ENCODE data around the gene KCTD19.

Gene KCTD19

DNA sequence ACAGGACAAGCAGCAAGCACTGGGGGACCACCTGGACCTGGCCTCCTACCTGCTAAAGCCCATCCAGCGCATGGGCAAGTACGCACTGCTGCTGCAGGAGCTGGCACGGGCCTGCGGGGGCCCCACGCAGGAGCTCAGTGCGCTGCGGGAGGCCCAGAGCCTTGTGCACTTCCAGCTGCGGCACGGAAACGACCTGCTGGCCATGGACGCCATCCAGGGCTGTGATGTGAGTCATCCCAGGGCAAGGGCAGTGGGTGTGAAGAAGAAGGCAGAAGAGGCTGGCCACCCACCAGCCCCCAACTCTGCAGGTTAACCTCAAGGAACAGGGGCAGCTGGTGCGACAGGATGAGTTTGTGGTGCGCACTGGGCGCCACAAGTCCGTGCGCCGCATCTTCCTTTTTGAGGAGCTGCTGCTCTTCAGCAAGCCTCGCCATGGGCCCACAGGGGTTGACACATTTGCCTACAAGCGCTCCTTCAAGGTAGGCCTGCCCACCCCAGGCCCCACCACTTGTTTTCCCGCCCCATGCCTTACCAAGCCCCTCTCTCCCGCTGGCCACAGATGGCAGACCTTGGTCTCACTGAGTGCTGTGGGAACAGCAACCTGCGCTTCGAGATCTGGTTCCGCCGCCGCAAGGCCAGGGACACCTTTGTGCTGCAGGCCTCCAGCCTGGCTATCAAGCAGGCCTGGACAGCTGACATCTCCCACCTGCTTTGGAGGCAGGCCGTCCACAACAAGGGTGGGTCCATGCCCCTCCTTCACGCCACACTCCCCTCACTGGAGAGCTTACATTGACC, 39.9 kb downstream of the KCTD19 start:
- TF ChIP-seq, protein P1, sequence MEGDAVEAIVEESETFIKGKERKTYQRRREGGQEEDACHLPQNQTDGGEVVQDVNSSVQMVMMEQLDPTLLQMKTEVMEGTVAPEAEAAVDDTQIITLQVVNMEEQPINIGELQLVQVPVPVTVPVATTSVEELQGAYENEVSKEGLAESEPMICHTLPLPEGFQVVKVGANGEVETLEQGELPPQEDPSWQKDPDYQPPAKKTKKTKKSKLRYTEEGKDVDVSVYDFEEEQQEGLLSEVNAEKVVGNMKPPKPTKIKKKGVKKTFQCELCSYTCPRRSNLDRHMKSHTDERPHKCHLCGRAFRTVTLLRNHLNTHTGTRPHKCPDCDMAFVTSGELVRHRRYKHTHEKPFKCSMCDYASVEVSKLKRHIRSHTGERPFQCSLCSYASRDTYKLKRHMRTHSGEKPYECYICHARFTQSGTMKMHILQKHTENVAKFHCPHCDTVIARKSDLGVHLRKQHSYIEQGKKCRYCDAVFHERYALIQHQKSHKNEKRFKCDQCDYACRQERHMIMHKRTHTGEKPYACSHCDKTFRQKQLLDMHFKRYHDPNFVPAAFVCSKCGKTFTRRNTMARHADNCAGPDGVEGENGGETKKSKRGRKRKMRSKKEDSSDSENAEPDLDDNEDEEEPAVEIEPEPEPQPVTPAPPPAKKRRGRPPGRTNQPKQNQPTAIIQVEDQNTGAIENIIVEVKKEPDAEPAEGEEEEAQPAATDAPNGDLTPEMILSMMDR (conservative IDR thresholded peaks at IDR 0.05; ENCODE audit: control insufficient read depth, insufficient read depth, low read depth, low read length) = no peak
- no peak overlapping the region for H3K4me3 ChIP-seq (ENCODE audit: control insufficient read depth, low read depth, low read length)
- DNase-seq (ENCODE audit: low read depth) = peak; percentile 28

DNA sequence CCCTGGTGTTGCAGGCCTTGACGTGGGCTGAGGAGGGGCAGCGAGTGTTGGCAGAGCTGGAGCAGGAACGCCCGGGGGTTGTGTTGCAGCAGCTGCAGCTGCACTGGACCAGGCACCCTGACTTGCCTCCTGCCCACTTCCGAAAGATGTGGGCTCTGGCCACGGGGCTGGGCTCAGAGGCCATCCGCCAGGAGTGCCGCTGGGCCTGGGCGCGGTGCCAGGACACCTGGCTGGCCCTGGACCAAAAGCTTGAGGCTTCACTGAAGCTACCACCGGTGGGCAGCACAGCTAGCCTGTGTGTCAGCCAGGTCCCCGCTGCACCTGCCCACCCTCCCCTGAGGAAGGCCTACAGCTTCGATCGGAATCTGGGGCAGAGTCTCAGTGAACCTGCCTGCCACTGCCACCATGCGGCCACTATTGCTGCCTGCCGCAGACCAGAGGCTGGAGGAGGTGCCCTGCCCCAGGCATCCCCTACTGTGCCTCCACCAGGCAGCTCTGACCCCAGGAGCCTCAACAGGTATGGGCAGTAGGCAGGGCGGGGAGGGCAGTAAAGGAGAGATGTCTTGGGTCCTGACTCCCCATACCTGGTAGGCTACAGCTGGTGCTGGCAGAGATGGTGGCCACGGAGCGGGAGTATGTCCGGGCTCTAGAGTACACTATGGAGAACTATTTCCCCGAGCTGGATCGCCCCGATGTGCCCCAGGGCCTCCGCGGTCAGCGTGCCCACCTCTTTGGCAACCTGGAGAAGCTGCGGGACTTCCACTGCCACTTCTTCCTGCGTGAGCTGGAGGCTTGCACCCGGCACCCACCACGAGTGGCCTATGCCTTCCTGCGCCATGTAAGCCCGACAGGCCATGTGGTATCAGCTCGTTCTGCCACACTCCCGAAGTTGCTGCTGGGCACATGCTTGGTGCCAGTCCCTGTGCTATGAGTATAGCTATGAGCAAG, 41.6 kb downstream of the KCTD19 start:
- peak; percentile 18 for DNase-seq (ENCODE audit: low read depth)
- TF ChIP-seq, protein P1 (conservative IDR thresholded peaks at IDR 0.05; ENCODE audit: control insufficient read depth, insufficient read depth, low read depth, low read length) = peak; percentile 31
- no peak overlapping the region for H3K4me3 ChIP-seq (ENCODE audit: control insufficient read depth, low read depth, low read length)

DNA sequence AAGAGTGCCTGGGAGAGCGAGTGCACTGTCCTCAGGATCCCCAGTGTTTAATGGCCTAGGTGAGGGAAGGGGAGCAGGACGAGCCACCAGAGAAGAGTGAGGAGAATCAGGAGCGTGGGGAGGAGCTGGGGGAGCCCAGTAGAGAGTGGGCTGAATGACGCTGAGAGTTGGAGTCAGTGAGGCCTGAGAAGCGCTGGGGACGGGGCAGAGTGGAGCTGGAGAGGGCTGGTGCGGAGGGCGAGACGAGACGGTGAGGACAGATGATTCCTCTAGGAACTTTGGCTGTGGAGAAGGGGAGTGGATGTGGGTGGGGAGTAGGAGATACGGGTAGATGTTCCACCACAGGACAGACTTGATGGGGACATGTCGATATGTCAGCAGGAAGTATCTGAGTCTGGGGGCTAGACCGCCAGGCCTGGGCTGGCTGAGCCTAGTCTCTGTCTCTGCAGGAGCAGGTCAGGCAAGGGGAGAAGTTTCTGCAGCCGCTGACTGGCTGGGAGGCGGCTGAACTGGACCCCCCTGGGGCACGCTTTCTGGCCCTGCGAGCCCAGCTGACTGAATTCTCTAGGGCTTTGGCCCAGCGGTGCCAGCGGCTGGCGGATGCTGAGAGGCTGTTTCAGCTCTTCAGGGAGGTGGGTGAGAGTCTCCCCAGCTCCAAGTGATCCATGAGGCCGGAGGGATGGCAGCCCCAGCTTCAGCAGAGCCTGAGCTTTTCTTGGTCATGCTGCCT, 42.5 kb downstream of the KCTD19 start:
- TF ChIP-seq, protein P1 (conservative IDR thresholded peaks at IDR 0.05; ENCODE audit: control insufficient read depth, insufficient read depth, low read depth, low read length) = no peak
- DNase-seq (ENCODE audit: low read depth) = no peak
- no peak overlapping the region for H3K4me3 ChIP-seq (ENCODE audit: control insufficient read depth, low read depth, low read length)

DNA sequence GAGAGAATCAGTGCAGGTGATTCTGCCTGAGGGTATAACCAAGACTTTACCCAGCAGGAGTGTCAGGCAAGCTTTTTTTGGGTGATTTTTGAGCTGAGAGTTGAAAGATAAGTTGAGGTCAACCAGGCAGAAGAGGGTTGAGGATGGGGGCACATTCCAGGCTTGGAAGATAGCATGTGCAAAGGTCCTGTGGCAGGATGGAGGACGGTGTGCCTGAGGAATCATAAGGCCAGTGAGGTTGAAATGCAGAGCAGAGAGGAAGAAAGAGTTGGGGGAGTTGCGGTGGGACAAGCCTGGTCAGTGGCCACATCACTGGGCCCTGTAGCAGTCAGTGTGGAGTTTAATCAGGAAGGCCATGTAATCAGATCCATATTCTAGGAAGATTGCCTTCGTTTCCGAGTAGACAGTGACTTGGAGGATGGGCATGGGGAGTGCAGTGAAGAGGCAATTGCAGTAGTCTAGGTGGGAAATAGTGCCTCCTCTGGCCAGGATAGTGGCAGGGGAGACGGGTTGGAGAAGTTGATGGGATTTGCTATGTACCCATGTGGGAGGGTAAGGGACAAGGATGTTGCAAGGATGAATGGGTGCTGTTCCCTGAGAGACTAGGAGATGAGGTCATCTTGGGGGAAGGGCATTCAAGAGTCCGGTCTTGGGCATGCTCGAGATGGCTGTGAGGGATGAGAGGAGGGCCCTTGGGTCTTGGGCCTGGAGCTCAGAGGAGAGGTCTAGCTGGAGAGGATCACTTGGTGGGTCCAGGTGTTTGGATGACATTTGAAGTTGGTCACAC, 43.3 kb downstream of the KCTD19 start:
- no peak overlapping the region for H3K4me3 ChIP-seq (ENCODE audit: control insufficient read depth, low read depth, low read length)
- TF ChIP-seq, protein P1 (conservative IDR thresholded peaks at IDR 0.05; ENCODE audit: control insufficient read depth, insufficient read depth, low read depth, low read length) = no peak
- DNase-seq (ENCODE audit: low read depth) = peak; percentile 64

DNA sequence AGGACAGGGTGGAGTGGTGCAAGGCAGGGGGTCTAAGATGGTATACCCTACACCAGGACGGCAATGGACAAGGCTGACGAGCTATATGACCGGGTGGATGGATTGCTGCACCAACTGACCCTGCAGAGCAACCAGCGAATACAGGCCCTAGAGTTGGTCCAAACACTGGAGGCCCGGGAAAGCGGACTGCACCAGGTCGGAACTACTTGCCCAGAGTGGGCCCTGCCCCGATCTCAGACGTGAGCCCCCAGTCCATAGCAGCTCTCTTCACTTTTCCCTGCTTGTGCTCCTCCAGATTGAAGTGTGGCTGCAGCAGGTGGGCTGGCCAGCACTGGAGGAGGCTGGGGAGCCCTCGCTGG, 44.1 kb downstream of the KCTD19 start:
- TF ChIP-seq, protein P1 (conservative IDR thresholded peaks at IDR 0.05; ENCODE audit: control insufficient read depth, insufficient read depth, low read depth, low read length) = no peak
- H3K4me3 ChIP-seq (ENCODE audit: control insufficient read depth, low read depth, low read length) = no peak overlapping the region
- no peak for DNase-seq (ENCODE audit: low read depth)

Measured in fibroblast of mammary gland (primary cell).